ENCODE measurements around the gene DYNLRB1.

DNA sequence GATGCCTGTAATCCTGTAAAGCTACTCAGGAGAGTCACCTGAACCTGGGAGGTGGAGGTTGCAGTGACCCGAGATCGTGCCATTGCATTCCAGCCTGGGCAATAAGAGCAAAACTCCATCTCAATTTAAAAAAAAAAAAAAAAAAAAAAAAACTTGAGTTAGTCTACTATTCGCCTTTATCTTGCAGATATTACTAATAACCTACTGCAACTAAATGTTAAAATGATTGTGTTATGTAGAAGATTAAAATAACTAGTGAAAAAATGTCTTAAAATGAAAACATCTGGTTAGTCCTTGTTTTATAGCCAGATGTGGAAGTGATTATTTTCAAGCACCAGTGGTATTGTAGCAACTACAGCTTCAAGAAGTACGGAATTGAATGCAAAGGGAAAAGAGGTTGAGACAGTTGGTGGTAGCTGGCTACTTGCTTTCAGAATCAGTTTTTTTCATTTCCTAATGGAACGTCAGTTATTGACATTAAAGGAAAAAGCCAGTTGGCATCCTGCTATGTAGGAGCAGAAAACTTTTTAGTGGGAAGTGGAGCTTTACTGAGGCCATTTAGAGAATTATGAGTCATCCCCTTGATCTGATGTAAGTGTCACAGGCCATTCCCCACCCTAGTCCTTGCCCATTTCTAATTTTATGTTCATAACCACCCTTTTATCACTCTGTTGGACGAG, 43.8 kb upstream of the DYNLRB1 start:
- TF ChIP-seq, protein P1, sequence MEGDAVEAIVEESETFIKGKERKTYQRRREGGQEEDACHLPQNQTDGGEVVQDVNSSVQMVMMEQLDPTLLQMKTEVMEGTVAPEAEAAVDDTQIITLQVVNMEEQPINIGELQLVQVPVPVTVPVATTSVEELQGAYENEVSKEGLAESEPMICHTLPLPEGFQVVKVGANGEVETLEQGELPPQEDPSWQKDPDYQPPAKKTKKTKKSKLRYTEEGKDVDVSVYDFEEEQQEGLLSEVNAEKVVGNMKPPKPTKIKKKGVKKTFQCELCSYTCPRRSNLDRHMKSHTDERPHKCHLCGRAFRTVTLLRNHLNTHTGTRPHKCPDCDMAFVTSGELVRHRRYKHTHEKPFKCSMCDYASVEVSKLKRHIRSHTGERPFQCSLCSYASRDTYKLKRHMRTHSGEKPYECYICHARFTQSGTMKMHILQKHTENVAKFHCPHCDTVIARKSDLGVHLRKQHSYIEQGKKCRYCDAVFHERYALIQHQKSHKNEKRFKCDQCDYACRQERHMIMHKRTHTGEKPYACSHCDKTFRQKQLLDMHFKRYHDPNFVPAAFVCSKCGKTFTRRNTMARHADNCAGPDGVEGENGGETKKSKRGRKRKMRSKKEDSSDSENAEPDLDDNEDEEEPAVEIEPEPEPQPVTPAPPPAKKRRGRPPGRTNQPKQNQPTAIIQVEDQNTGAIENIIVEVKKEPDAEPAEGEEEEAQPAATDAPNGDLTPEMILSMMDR (conservative IDR thresholded peaks at IDR 0.05; ENCODE audit: low read depth, low read length), result no peak
- TF ChIP-seq EZH2 (IDR thresholded peaks at IDR 0.05; ENCODE audit: low read length, unreplicated experiment) (no peak), EZH2phosphoT487 (IDR thresholded peaks at IDR 0.05; ENCODE audit: borderline replicate concordance, low read length) (no peak)
